Kidney (tissue), 14 donors: ENCODE measurements around the gene ZFTA. TPM values are rescaled to one million over a fixed set of nuclear protein-coding genes. Genes with fewer than 3 reads are reported as not detected.
A peak's percentile ranks its signal among the peaks of the same experiment; 100 is the strongest.

ENCODE experiments used
- DNase-seq, 5 donors: peaks; one replicate each; pipeline ENCODE4 v3.0.0-alpha.2; 2013 to 2020
- FAIRE-seq: peaks from 2 replicates; lab custom pipeline; 2012; peaks lifted over from hg19 to GRCh38; lab: Jason Lieb, UNC
- H3K27ac ChIP-seq, 2 donors: one replicate each; pipeline ENCODE4 v1.7.0; 2013; ENCODE audit warnings: low read depth in 2 of 2, low read length in 2 of 2, inconsistent platforms in 1 of 2
- H3K27me3 ChIP-seq: one replicate; pipeline ENCODE4 v1.7.1; 2013; ENCODE audit warnings: low read length, inconsistent platforms; ENCODE audit not compliant: control insufficient read depth, insufficient read depth
- H3K36me3 ChIP-seq, 3 donors: one replicate each; pipeline versions ENCODE4 v1.7.0 to v1.7.1; 2013; ENCODE audit warnings: low read length in 3 of 3, control low read depth in 1 of 3, inconsistent platforms in 1 of 3; ENCODE audit not compliant: insufficient read depth in 3 of 3, control insufficient read depth in 2 of 3
- H3K4me1 ChIP-seq, 3 donors: one replicate each; pipeline versions ENCODE4 v1.7.0 to v1.7.1; 2013; ENCODE audit warnings: low read length in 3 of 3, inconsistent platforms in 1 of 3, low read depth in 1 of 3; ENCODE audit not compliant: control insufficient read depth in 2 of 3, insufficient read depth in 2 of 3
- H3K4me3 ChIP-seq, 3 donors: one replicate each; pipeline versions ENCODE4 v1.7.0 to v1.8.1; 2013; ENCODE audit warnings: low read length in 3 of 3, control low read depth in 1 of 3, inconsistent platforms in 1 of 3
- H3K9ac ChIP-seq, 3 donors: one replicate each; pipeline versions ENCODE4 v1.7.0 to v1.7.1; 2013; ENCODE audit warnings: low read length in 3 of 3, control low read depth in 1 of 3, inconsistent platforms in 1 of 3
- H3K9me3 ChIP-seq, 3 donors: one replicate each; pipeline versions ENCODE4 v1.7.0 to v1.7.1; 2013; ENCODE audit warnings: low read length in 3 of 3, control low read depth in 1 of 3, inconsistent platforms in 1 of 3; ENCODE audit not compliant: control insufficient read depth in 2 of 3, insufficient read depth in 1 of 3
- intact Hi-C: fragments of 100-400 bp; cut with DNase I; formaldehyde crosslinking; loops from one replicate; pipeline ENCODE4 v1.11.1; 2022
- polyA plus RNA-seq: library from polyadenylated mRNA; stranded (reverse); fragments of 350-450 nt; fragmentation: Illumina TruSeq; extraction: RNeasy Lipid Tissue Mini Kit (QIAGEN cat#74804); gene quantifications from one replicate; pipeline ENCODE4 v1.2.3, GENCODE V29; 2014; ENCODE audit warnings: low read depth, low replicate concordance; ENCODE audit not compliant: insufficient read depth
- total RNA-seq: library from RNA; stranded (reverse); fragmentation: NEBNext Ultra II Directional; extraction: Animal tissue kit (Norgen Biotek cat#: 25700); gene quantifications from one replicate; pipeline ENCODE4 v1.2.1, GENCODE V29; 2021
- TF ChIP-seq, protein P1 (sequence below): IDR thresholded peaks from 3 replicates; pipeline ENCODE4 v1.5.1; 2012; ENCODE audit warnings: mild to moderate bottlenecking, moderate library complexity, borderline replicate concordance; ENCODE audit not compliant: insufficient read depth; ENCODE audit errors: extremely low read depth
- donor health status: control.
- donor health status: control.
- donor health status: control.
- donor health status: control.
- donor health status: control.
- donor health status: DM: yes; HTN: yes; CAD: no.
- donor health status: Normal renal cell carcinoma (clear cell type).

The ZFTA gene
- total and polyA plus RNA-seq, 2 donors from 2014 or later, result 10.8 to 14.4 TPM

GRCh38 chr11:63769042-63769713, 603 bp upstream of the ZFTA start:
- H3K9me3 ChIP-seq, result no peaks in the 10 kb centered on the region
- H3K27ac ChIP-seq, result no peak overlapping the region
- intact Hi-C loops, result no loop called here
- FAIRE-seq (no peak), DNase-seq (peak; percentile 33 to 79 (median 56))
- no peaks in the 10 kb centered on the region for H3K27me3 ChIP-seq
- peaks cover 0 to 19% (median 7%) of the 10 kb centered on the region in 3 donors for H3K4me1 ChIP-seq
- peak overlapping the region in 1 of 3 donors; percentile 71 for H3K9ac ChIP-seq
- H3K4me3 ChIP-seq, result peak overlapping the region in 2 of 3 donors; percentile 7 to 58
- TF ChIP-seq, protein P1, sequence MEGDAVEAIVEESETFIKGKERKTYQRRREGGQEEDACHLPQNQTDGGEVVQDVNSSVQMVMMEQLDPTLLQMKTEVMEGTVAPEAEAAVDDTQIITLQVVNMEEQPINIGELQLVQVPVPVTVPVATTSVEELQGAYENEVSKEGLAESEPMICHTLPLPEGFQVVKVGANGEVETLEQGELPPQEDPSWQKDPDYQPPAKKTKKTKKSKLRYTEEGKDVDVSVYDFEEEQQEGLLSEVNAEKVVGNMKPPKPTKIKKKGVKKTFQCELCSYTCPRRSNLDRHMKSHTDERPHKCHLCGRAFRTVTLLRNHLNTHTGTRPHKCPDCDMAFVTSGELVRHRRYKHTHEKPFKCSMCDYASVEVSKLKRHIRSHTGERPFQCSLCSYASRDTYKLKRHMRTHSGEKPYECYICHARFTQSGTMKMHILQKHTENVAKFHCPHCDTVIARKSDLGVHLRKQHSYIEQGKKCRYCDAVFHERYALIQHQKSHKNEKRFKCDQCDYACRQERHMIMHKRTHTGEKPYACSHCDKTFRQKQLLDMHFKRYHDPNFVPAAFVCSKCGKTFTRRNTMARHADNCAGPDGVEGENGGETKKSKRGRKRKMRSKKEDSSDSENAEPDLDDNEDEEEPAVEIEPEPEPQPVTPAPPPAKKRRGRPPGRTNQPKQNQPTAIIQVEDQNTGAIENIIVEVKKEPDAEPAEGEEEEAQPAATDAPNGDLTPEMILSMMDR, result no peak
- no peaks in the 10 kb centered on the region for H3K36me3 ChIP-seq

DNA sequence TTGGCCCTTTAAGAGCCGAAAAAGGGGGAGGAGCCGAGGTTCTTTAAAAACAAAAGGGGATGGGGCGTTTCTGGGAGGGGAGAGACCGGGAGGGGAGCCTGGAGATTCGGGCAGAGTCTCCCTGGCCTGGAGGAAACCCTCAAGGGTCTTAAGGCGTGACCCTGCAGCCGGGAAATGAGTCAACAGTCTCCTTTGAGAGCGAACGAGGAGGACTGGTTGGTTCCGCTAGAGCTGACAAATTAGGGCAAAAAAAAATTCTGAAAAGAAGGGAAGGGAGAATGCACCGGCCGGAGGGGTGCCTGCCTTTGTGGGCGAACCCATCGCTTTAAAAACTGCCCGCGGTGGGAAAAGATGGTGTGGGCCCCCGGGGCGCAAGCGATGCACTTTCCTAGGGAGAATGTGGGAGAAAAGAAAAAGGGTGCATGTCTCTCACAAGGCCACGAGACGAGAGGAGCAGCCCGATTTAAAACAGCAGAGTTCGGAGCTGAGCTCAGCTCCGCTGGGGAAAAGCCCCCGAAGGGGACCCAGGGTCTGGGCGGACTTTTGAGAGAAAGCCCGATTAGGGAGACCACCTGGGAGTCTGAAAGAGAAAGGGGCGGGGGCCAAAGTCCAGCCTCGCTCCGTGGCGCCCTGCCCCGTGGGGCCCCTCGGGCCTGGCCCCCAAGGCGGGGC, 874 bp downstream of the ZFTA start:
- peaks cover 0 to 19% (median 7%) of the 10 kb centered on the region in 3 donors for H3K4me1 ChIP-seq
- H3K9me3 ChIP-seq, result no peaks in the 10 kb centered on the region
- H3K4me3 ChIP-seq, result peak overlapping the region; percentile 70 to 90 (median 82)
- H3K36me3 ChIP-seq, result no peaks in the 10 kb centered on the region
- intact Hi-C loops, result no loop called here
- TF ChIP-seq, protein P1, result no peak
- DNase-seq (peak; percentile 71 to 90 (median 86)), FAIRE-seq (no peak)
- peak overlapping the region; percentile 33 to 57 for H3K27ac ChIP-seq
- H3K27me3 ChIP-seq, result no peaks in the 10 kb centered on the region
- peak overlapping the region; percentile 32 to 75 (median 54) for H3K9ac ChIP-seq

DNA sequence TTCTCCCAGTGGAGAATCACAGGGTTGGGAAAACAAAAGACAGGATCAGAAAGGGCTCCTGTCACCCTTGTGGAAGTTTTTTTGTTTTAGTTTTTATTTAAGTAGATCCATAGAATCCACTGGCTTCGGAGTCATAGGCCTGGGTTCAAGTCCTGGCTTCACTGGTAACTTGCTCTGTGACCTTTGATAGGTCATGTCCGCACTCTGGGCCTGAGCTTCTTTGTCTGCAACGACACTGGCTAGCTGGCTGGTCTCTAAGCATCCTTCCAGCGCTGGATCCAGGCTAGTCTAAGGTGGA, 1.4 kb downstream of the ZFTA start:
- Histone ChIP-seq H3K9ac (peak overlapping the region; percentile 32 to 75 (median 54)), H3K27me3 (no peaks in the 10 kb centered on the region), H3K9me3 (no peaks in the 10 kb centered on the region), H3K27ac (peak overlapping the region; percentile 3 to 33), H3K4me3 (peak overlapping the region; percentile 70 to 90 (median 82)), H3K36me3 (no peaks in the 10 kb centered on the region), H3K4me1 (peaks cover 0 to 19% (median 7%) of the 10 kb centered on the region in 3 donors)
- TF ChIP-seq, protein P1, result no peak
- FAIRE-seq (no peak), DNase-seq (peak in 1 of 5 donors; percentile 80)
- intact Hi-C loops, result no loop called here
